Central memory CD4-positive, alpha-beta T cell (primary cell): ENCODE data around the gene SMAD6.
"Not testable (repeated sequence)": the region's sequence is repeated elsewhere in the genome, so short reads cannot be mapped to it uniquely, and the experiment has no call there.

Experiments used
- DNase-seq: peaks from one replicate; pipeline ENCODE4 v3.0.0; 2022

The SMAD6 gene

GRCh38 chr15:66677336-66677735 lies 24.7 kb upstream of the SMAD6 start:
- DNase-seq: no peak

GRCh38 chr15:66679061-66679656 lies 22.9 kb upstream of the SMAD6 start:
- DNase-seq: no peak

- DNase-seq: no peak
These were observed 22.4 kb upstream of the SMAD6 start for GRCh38 chr15:66679657-66680108.

- DNase-seq: no peak
These were observed 21.5 kb upstream of the SMAD6 start for GRCh38 chr15:66680502-66680901.

- no peak for DNase-seq
These were observed 20.6 kb upstream of the SMAD6 start for GRCh38 chr15:66681395-66681794.

- no peak for DNase-seq
These were observed 19.8 kb upstream of the SMAD6 start for GRCh38 chr15:66682246-66682645.

- no peak for DNase-seq
These were observed 19.2 kb upstream of the SMAD6 start for GRCh38 chr15:66682865-66683264.

- no peak for DNase-seq
These were observed 17.8 kb upstream of the SMAD6 start for GRCh38 chr15:66684136-66684681.

- no peak for DNase-seq
These were observed 16.3 kb upstream of the SMAD6 start for GRCh38 chr15:66685638-66686150.

GRCh38 chr15:66690912-66691311 lies 11.1 kb upstream of the SMAD6 start:
- not testable (repeated sequence) for DNase-seq

GRCh38 chr15:66691727-66692126 lies 10.3 kb upstream of the SMAD6 start:
- DNase-seq: no peak

- DNase-seq: no peak
These were observed 9.6 kb upstream of the SMAD6 start for GRCh38 chr15:66692391-66692790.

GRCh38 chr15:66692808-66693596 lies 9.0 kb upstream of the SMAD6 start:
- DNase-seq: no peak

GRCh38 chr15:66696770-66697169 lies 5.3 kb upstream of the SMAD6 start:
- no peak for DNase-seq

GRCh38 chr15:66698318-66698961 lies 3.6 kb upstream of the SMAD6 start:
- no peak for DNase-seq

GRCh38 chr15:66698971-66699370 lies 3.1 kb upstream of the SMAD6 start:
- no peak for DNase-seq

GRCh38 chr15:66700412-66700801 lies 1.6 kb upstream of the SMAD6 start:
- no peak for DNase-seq

GRCh38 chr15:66700802-66701421 lies 1.1 kb upstream of the SMAD6 start:
- DNase-seq: peak; percentile 69

- DNase-seq: peak; percentile 26
These were observed 508 bp upstream of the SMAD6 start for GRCh38 chr15:66701422-66702034.

- no peak for DNase-seq
These were observed 927 bp downstream of the SMAD6 start for GRCh38 chr15:66702787-66703539.

- DNase-seq: peak; percentile 10
These were observed 1.5 kb downstream of the SMAD6 start for GRCh38 chr15:66703540-66703941.
